NOMO-1 treated with DMSO at 0.1 percent for 48 hours (cell line): ENCODE data around the gene GHITM.

Experiments
- DNase-seq: peaks from one replicate; lab custom pipeline; 2025; ENCODE audit not compliant: unreplicated experiment; lab: John Stamatoyannopoulos, UW

The GHITM gene

DNA sequence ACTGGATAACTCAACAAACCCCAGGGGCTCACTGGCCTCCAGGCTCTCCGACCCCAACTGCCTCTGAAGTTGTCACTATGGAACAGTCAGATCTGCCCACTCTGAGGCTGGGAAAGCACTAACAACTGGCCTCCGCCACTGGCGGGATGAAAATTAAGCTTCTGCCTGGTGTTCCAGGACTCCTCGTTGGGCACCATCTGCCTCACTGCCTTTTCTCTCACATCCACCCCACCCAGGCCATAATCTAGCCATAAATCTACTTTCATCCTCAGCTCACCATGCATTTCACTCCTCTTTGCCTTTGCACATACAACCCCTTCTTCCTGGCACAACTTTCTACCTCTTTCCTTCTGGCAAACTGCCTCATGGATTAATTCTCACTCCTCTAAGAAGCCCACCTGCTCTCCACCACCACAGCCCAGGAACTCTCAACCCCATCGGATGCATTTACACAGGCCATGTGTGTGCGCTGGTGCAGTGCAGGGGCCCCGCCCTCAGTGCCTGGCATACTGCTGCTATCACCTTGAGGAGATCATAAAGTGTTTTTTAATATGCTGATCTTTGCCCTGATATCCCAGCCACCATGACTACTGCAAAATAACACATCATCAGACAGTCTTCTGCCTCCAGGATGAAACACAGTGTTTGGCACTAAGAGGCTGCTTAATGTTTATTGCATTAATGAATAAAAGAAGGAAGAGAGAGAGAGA, 59.1 kb downstream of the GHITM start:
- DNase-seq: no peak

DNA sequence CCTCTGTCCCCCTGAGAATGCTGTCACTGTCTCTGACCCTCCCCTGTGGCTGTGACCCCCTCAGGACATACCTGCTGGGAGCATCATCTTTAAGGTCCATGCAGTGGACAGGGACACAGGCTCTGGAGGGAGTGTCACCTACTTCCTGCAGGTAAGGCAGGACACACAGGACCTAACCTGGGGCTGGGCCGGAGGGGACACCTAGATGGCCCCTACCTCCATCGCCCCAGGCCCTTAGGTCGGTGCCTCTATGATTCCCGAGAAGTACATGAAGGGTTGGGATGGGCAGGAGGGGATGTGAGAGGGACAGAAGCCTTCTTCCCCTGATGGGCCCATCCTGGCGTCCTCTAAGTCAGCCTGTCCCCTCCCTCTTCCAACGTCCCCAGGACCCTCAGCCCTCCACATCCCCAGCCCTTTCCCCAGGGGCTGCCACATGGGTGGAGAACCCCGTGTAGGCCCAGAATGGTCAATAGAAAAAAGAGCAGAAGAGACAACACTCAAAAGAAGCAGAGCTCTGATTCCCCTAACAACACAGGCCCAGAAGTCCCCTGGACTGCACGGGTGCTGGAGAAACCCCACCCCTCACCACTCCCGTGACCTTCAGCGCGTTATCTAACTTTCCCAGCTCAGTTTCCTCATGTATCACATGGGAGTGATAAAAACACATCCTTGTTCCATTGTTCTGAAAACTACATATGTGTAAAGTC, 61.4 kb downstream of the GHITM start:
- no peak for DNase-seq

DNA sequence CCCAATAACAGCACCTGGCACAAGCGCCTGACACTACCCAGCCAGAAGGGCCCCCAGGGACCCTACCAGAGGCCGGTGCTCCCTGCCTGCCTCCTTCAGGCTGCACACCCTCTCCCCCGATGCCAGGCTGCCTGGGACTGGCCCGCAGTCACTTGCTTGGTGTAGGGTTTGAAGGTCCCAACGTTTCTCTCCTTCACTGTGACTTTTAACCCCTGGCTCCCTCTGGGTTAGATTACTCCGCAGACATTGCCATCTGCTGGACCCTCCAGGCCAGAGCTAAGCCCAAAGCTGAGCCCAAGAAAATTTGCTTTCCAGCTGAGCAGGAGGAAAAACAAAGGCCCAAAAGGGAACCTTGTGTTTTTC, 61.9 kb downstream of the GHITM start:
- DNase-seq: no peak

DNA sequence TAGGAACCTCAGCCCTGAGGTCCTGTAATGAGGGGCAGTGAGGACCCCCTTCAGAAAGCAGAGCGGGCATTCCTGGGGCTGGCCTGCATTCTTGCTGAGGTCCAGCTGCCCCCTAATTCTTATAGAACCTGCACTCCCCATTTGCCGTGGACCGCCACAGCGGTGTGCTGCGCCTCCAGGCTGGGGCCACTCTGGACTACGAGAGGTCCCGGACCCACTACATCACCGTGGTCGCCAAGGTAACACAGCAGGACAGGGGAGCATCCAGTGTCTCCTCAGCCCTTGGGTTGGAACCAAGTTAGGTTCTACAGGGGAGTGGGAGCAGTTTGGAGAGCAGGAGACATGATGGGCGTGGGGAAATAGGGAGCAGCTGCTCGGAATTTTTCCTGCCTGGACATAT, 62.4 kb downstream of the GHITM start:
- no peak for DNase-seq

DNA sequence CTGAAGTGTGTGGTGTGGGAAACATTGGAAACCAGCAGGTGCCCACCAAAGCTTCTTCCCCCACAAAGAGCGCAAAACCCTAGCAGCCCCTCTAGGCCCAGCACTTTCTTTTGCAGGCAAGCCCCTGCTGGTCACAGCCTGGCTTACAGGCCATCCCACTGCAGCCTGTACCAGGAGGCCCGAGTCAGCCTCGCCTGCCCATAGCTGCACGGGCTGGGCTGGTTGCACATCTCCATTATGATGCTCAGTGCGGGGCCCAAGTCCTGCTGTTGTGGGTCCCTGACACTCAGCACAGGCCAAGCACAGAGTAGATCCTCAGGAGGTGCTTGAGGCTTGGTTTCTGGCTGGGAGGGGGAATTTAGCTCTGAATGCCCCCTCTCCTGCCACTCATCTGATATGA, 63.0 kb downstream of the GHITM start:
- DNase-seq: no peak
